Effector memory CD8-positive, alpha-beta T cell (primary cell): Measurements from ENCODE around the gene LDHAL6A.
"Not testable (repeated sequence)": the region's sequence is repeated elsewhere in the genome, so short reads cannot be mapped to it uniquely, and the experiment has no call there.

Experiments
- ATAC-seq: fragments of 150-1000 bp; cut with Tn5 transposase; replicated peaks from 2 replicates; pipeline ENCODE4 v1.10.0; 2021; ENCODE audit warnings: mild to moderate bottlenecking, moderate library complexity
- DNase-seq, 3 experiments: peaks; one replicate each; pipeline ENCODE4 v3.0.0; 2021
- H3K27ac Mint-ChIP-seq, 2 donors: one replicate each; pipeline ENCODE4 v1.8.0; 2022; ENCODE audit warnings: mild to moderate bottlenecking in 2 of 2, mixed read lengths in 2 of 2, moderate library complexity in 2 of 2
- H3K27me3 Mint-ChIP-seq, 2 donors: one replicate each; pipeline ENCODE4 v1.8.0; 2022; ENCODE audit warnings: mixed read lengths in 2 of 2
- H3K36me3 Mint-ChIP-seq: one replicate; pipeline ENCODE4 v1.8.0; 2022; ENCODE audit warnings: mild to moderate bottlenecking, moderate library complexity, mixed read lengths; ENCODE audit not compliant: insufficient read depth
- H3K4me1 Mint-ChIP-seq, 2 donors: one replicate each; pipeline ENCODE4 v1.8.0; 2022; ENCODE audit warnings: low read depth in 2 of 2, mixed read lengths in 2 of 2
- H3K4me3 Mint-ChIP-seq, 2 donors: one replicate each; pipeline ENCODE4 v1.8.0; 2022; ENCODE audit warnings: mild to moderate bottlenecking in 2 of 2, mixed read lengths in 2 of 2, moderate library complexity in 2 of 2
- H3K9me3 Mint-ChIP-seq, 2 donors: one replicate each; pipeline ENCODE4 v1.8.0; 2022; ENCODE audit warnings: mixed read lengths in 2 of 2
- total RNA-seq, 9 experiments: gene quantifications; one replicate each; lab custom pipeline; 2026; lab: John Stamatoyannopoulos, UW

The LDHAL6A gene
- 0 to 0.39 (median 0) reads per million in 9 experiments for total RNA-seq

DNA sequence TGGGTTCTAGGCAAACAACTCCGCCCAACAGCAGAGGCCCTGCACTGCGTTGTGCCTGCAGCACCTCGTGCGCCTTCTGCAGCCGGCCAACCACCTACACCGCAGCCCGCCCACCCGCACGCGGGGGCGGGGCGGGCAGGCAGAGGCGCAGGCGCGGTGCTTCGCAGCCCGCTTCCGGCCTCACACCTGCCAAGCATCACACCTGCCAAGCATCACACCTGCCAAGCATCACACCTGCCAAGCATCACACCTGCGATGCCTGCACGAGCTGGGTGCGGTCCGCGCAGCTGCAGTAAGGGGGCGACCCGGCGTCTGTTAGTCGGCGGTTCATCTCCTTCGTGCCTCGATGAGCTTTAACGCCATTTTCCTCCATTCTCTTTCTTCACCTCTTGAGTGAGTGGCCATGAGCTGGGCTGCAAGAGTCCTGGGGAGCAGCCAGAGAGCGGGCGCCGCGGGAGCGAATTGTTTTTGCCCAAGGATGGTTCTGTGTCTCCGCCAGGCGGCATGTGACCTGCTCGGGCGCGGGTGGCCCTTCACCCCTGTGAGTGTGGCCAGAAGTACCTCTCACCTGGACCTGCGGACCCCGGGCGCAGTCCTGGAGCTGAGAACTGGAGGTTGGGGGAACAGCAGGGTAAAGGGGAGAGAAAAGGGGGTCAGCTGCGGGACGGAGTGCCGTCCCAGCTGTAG, at the start of gene LDHAL6A:
LDHAL6A (plus strand) TSS at position 171 of the 687 bp plus-strand sequence. CDS start 825 bp downstream, outside the sequence.
- DNase-seq (peak in 1 of 3 experiments; percentile 6), ATAC-seq (peak; percentile 36)
- no peaks in the 10 kb centered on the region for H3K27me3 Mint-ChIP-seq
- peaks cover 3% of the 10 kb centered on the region for H3K36me3 Mint-ChIP-seq
- H3K27ac Mint-ChIP-seq, result no peak within 1 kb of the TSS
- H3K4me3 Mint-ChIP-seq, result no peak within 1 kb of the TSS
- H3K9me3 Mint-ChIP-seq, result no peaks in the 10 kb centered on the region
- H3K4me1 Mint-ChIP-seq, result peaks cover 0 to 7% of the 10 kb centered on the region in 2 donors

DNA sequence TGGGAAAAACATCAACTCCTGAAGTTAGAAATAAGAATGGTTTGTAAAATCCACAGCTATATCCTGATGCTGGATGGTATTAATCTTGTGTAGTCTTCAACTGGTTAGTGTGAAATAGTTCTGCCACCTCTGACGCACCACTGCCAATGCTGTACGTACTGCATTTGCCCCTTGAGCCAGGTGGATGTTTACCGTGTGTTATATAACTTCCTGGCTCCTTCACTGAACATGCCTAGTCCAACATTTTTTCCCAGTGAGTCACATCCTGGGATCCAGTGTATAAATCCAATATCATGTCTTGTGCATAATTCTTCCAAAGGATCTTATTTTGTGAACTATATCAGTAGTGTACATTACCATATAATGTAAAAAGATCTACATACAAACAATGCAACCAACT, 48.3 kb upstream of the LDHAL6A start:
- DNase-seq, H3K9me3 Mint-ChIP-seq, H3K4me3 Mint-ChIP-seq, H3K27me3 Mint-ChIP-seq, H3K27ac Mint-ChIP-seq, ATAC-seq: not testable (repeated sequence)
- H3K36me3 Mint-ChIP-seq, result peaks cover 74% of the 10 kb centered on the region
- peaks cover 10 to 12% of the 10 kb centered on the region in 2 donors for H3K4me1 Mint-ChIP-seq

DNA sequence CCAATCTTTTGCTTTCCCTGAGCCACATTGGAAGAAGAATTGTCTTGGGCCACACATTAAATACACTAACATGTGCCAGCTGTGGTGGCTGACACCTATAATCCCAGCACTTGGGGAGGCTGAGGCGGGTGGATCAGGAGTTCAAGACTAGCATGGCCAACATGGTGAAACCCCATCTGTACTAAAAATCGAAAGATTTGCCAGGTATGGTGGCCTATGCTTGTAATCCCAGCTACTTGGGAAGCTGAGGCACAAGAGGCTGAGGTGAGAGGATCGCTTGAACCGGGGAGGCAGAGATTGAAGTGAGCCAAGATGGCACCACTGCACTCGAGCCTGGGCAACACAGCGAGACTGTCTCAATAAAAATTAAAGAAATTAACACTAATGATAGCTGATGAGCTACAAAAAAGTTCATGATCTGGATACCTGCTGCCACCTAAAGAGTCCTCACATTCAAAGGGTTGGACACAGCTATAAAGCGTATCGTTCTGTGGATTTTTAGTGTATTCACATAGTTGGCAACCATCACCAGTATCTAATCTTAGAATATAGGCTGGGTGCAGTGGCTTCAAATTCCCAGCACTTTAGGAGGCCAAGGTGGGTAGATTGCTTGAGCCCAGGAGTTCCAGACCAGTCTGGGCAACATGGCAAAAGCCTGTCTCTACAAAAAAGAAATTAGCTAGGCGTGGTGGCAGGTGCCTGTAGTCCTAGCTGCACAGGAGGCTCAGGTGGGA, 46.9 kb upstream of the LDHAL6A start:
- Mint-ChIP-seq H3K9me3 (peaks cover 0 to 3% of the 10 kb centered on the region in 2 donors), H3K4me3 (no peak overlapping the region), H3K4me1 (peaks cover 11 to 19% of the 10 kb centered on the region in 2 donors), H3K36me3 (peaks cover 62% of the 10 kb centered on the region), H3K27ac (peak overlapping the region; percentile 57 to 58), H3K27me3 (no peaks in the 10 kb centered on the region)
- no peak for ATAC-seq
- DNase-seq, result no peak

DNA sequence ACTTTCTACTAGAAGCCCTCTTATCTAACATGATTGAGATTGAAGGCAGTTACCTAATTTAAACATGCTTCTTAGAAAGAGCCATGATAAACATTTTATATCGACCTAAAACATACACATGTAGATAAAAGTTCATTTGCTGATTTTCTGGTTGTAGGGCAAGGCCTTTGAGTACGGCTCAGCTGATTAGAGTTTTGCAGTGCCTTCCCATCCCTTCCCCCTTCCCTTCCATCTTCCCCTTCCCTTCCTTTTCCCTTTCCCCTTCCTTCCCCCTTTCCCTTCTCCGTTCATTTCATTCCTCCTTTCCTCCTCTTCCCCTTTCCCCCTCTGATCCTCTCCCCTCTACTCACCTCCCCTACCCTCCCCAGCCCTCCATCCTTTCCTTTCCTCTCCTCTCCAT, 39.2 kb upstream of the LDHAL6A start:
- Mint-ChIP-seq H3K27me3 (no peaks in the 10 kb centered on the region), H3K27ac (no peak overlapping the region), H3K4me1 (peaks cover 5 to 13% of the 10 kb centered on the region in 2 donors), H3K36me3 (peaks cover 7% of the 10 kb centered on the region), H3K4me3 (no peak overlapping the region), H3K9me3 (no peaks in the 10 kb centered on the region)
- DNase-seq (no peak), ATAC-seq (no peak)

DNA sequence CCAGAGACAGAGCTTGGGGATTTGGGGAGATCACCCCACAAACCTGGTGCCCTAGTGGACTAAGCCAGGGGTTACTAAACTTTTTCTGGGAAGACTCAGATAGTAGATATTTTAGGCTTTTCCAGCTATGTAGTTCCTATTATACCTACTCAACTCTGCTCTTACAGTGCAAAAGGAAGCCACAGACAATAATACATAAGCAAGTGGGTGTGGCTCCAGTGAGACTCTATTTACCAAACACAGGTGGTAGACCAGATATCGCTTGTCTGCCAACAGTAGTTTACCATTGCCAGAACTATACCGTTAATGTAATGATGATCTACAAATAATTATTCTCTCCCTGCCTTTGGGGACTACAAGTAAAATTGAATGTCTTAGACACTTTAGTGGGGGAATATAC, 36.6 kb upstream of the LDHAL6A start:
- H3K36me3 Mint-ChIP-seq, result peaks cover under 1% of the 10 kb centered on the region
- no peak for ATAC-seq
- H3K4me3 Mint-ChIP-seq, result no peak overlapping the region
- H3K4me1 Mint-ChIP-seq, result no peaks in the 10 kb centered on the region
- DNase-seq, result no peak
- H3K27me3 Mint-ChIP-seq, result no peaks in the 10 kb centered on the region
- H3K9me3 Mint-ChIP-seq, result no peaks in the 10 kb centered on the region
- H3K27ac Mint-ChIP-seq, result no peak overlapping the region

DNA sequence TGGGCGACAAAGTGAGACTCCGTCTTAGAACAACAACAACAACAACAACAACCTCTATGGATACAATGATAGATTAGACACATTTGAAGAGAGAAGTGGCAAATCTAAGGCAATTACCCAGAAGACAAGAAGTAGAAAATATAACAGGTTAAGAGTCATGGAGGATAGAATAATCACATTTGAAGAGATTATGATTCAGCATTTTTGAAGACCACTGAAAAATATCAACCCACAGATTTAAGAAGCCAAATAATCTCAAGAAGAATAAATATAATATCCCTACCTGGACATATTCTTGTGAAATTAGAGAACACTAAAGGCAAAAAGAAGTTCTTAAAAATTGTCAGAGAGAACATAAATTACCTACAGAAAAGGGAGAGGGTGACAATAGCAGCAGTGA, 35.6 kb upstream of the LDHAL6A start:
- H3K27me3 Mint-ChIP-seq, result no peaks in the 10 kb centered on the region
- no peaks in the 10 kb centered on the region for H3K9me3 Mint-ChIP-seq
- H3K4me3 Mint-ChIP-seq, result no peak overlapping the region
- DNase-seq (no peak), ATAC-seq (no peak)
- H3K4me1 Mint-ChIP-seq, result no peaks in the 10 kb centered on the region
- peak overlapping the region in 1 of 2 donors; percentile 20 for H3K27ac Mint-ChIP-seq
- no peaks in the 10 kb centered on the region for H3K36me3 Mint-ChIP-seq

DNA sequence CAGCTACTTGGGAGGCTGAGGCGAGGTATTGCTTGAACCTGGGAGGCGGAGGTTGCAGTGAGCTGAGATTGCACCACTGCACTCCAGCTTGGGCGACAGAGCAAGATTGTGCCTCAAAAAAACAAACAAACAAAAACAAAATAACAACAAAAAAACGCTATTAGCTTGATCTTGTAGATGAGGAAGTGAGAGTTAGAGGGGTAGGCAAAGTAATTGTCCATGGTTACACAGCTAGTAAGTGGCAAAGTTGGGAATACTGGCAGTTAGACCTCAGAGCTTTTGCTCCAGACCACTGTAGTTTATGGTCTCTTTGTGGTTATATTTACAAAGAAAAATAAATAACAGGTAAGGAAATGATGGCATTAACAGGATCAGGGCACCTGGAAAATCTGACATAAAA, 28.4 kb upstream of the LDHAL6A start:
- DNase-seq, result no peak
- Mint-ChIP-seq H3K4me1 (peaks cover 0 to 4% of the 10 kb centered on the region in 2 donors), H3K36me3 (no peaks in the 10 kb centered on the region), H3K27me3 (no peaks in the 10 kb centered on the region), H3K27ac (no peak overlapping the region), H3K4me3 (no peak overlapping the region), H3K9me3 (peaks cover 0 to 7% of the 10 kb centered on the region in 2 donors)
- ATAC-seq, result no peak

DNA sequence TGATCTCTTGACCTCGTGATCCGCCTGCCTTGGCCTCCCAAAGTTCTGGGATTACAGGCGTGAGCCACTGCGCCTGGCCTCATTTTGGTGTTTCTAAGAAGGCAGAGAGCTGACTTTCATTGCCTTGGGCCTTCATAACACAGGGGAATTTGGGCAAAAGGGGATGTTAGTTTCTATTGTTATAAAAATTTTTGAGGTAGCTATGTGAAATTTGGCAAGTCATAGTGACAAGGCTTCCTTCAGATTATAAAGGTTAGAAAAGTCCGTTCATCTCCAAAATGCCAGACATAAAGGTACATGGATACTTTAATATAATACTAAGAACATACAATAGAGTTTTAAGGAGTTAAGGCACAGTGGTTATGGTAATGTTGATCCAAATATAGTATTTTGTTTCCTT, 26.3 kb upstream of the LDHAL6A start:
- Mint-ChIP-seq H3K4me3 (no peak overlapping the region), H3K9me3 (peaks cover 0 to 7% of the 10 kb centered on the region in 2 donors), H3K27ac (no peak overlapping the region), H3K4me1 (peaks cover 0 to 4% of the 10 kb centered on the region in 2 donors), H3K36me3 (no peaks in the 10 kb centered on the region), H3K27me3 (no peaks in the 10 kb centered on the region)
- no peak for ATAC-seq
- DNase-seq, result no peak

DNA sequence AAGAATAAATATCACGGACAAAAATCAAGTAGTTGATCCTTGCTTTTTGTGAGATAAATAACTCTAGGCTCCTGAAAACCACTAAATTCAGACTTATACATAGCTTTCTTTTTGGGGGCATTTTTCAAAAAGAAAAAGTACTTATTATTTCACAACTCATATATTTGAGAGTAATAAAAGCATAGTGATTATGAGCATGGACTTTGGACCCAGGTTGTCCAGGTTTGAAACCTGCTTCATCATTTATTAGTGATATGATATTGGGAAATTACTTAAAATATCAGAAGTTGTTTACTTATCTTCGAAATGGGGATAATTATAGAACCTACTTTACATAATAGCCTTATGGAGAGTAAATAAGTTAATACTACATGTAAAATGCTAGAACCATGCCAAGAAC, 17.0 kb upstream of the LDHAL6A start:
- Mint-ChIP-seq H3K4me1 (no peaks in the 10 kb centered on the region), H3K36me3 (no peaks in the 10 kb centered on the region), H3K27ac (no peak overlapping the region), H3K4me3 (no peak overlapping the region), H3K27me3 (no peaks in the 10 kb centered on the region), H3K9me3 (no peaks in the 10 kb centered on the region)
- no peak for DNase-seq
- no peak for ATAC-seq

DNA sequence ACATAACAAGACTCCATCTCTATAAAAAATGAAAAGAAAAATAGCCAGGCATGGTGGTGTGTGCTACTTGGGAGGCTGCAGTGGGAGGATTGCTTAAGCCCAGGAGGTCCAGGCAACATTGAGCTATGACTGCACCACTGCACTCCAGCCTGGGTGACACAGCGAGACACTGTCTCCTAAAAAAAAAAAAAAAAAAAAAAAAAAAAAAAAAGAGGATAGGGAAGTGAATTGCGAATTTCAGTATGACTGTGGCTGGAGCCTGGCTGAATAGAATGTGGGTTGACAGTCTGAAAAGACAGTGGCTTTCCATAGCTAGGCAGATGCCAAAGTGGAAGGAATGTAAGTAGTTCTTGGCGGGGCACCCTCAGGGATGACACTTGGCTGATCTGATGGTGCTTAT, 6.4 kb upstream of the LDHAL6A start:
- DNase-seq, result no peak
- no peak overlapping the region for H3K4me3 Mint-ChIP-seq
- H3K27me3 Mint-ChIP-seq, result no peaks in the 10 kb centered on the region
- H3K9me3 Mint-ChIP-seq, result no peaks in the 10 kb centered on the region
- no peak overlapping the region for H3K27ac Mint-ChIP-seq
- ATAC-seq, result no peak
- peaks cover 0 to 4% of the 10 kb centered on the region in 2 donors for H3K4me1 Mint-ChIP-seq
- H3K36me3 Mint-ChIP-seq, result peaks cover 3% of the 10 kb centered on the region

DNA sequence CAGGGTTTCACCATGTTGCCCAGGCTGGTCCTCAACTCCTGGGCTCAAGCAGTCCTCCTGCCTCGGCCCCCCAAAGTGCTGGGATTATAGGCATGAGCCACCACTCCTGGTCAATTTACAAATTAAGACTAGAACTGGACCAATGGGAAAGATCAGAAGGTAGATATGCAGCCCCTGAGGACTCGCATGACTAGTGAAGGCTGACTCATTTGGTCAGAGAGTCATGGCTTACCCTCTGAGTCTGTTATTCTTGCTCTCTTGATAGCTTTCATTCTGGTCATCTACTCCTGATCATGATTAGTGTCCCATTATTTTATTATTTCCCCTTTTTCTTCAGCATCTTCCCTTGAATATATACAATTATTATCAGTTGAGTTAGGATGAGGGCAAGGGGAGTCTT, 2.7 kb upstream of the LDHAL6A start:
- peaks cover 0 to 7% of the 10 kb centered on the region in 2 donors for H3K4me1 Mint-ChIP-seq
- no peaks in the 10 kb centered on the region for H3K9me3 Mint-ChIP-seq
- no peak for DNase-seq
- H3K4me3 Mint-ChIP-seq, result no peak overlapping the region
- H3K27me3 Mint-ChIP-seq, result no peaks in the 10 kb centered on the region
- no peak overlapping the region for H3K27ac Mint-ChIP-seq
- ATAC-seq, result no peak
- peaks cover 3% of the 10 kb centered on the region for H3K36me3 Mint-ChIP-seq

DNA sequence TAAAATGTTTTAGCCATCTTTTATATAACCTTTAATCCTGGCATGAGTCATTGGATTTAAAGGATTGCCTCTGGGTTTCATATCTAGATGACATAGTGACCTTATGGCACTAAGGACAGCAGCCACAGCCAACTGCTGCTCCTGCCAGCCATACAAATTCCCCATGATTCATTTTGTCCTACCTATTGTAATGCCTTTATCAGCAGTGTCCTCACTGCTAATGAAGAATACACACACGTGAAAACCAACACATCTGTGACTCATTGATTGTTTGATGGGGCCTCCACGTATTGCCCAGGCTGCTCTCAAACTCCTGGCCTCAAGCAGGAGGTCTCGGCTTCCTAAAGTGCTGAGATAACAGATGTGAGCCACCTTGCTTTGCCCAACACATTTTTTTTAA, 1.8 kb downstream of the LDHAL6A start:
- Mint-ChIP-seq H3K4me1 (peaks cover 0 to 7% of the 10 kb centered on the region in 2 donors), H3K4me3 (no peak overlapping the region), H3K9me3 (no peaks in the 10 kb centered on the region), H3K27me3 (no peaks in the 10 kb centered on the region), H3K36me3 (no peaks in the 10 kb centered on the region), H3K27ac (peak overlapping the region in 1 of 2 donors; percentile 15)
- ATAC-seq, result no peak
- DNase-seq, result no peak

DNA sequence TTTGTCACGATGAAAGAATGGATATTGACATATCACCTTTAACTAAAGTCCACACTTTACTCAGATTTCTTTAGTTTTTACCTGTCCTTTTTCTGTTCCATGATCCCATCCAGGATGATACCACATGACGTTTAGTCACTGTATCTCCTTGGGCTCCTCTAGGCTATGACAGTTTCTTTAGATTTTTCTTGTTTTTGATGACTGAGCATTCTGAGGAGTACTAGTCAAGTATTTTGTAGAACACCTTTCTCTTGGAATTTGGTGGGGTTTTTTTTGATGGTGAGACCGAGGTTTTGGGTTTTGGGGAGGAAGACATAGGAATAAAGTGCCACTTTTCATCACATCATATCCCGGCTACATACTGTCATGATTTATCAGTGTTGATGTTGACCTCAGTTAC, 4.0 kb downstream of the LDHAL6A start:
- H3K36me3 Mint-ChIP-seq, result no peaks in the 10 kb centered on the region
- peaks cover 0 to 3% of the 10 kb centered on the region in 2 donors for H3K4me1 Mint-ChIP-seq
- no peaks in the 10 kb centered on the region for H3K9me3 Mint-ChIP-seq
- H3K27me3 Mint-ChIP-seq, result no peaks in the 10 kb centered on the region
- DNase-seq, result no peak
- no peak overlapping the region for H3K4me3 Mint-ChIP-seq
- ATAC-seq, result no peak
- no peak overlapping the region for H3K27ac Mint-ChIP-seq

DNA sequence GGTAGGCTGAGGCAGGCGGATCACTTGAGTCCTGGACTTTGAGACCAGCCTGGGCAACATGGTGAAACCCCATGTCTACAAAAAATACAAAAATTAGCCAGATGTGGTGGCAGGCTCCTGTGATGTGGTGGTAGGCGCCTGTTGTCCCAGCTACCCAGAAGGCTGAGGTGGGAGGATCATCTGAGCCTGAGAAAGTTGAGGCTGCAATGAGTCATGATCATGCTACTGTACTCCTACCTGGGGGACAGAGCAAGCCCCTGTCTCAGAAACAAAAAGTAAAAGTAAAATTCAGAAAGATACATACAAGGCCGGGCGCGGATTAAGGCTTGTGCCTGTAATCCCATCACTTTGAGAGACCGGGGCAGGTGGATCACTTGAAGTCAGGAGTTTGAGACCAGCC, 6.3 kb downstream of the LDHAL6A start:
- H3K27me3 Mint-ChIP-seq, result no peaks in the 10 kb centered on the region
- H3K4me3 Mint-ChIP-seq, result no peak overlapping the region
- no peak for ATAC-seq

More for the DNA sequence above, 6.3 kb downstream of the LDHAL6A start:
- no peak overlapping the region for H3K27ac Mint-ChIP-seq
- no peaks in the 10 kb centered on the region for H3K9me3 Mint-ChIP-seq
- no peaks in the 10 kb centered on the region for H3K36me3 Mint-ChIP-seq
- H3K4me1 Mint-ChIP-seq, result no peaks in the 10 kb centered on the region
- DNase-seq, result no peak
